GM23338 (cell line): ENCODE data around the gene CLSTN2. TPM values are rescaled to one million over a fixed set of nuclear protein-coding genes. Genes with fewer than 3 reads are reported as not detected.

ENCODE experiments used
- ATAC-seq: fragments of 200-7000 bp; cut with Tn5 transposase; 3 replicates; pipeline ENCODE4 v1.9.1; 2020
- DNase-seq: peaks from one replicate; pipeline ENCODE4 v3.0.0-alpha.2; 2015; ENCODE audit warnings: low spot score
- H2AFZ ChIP-seq: fragments of 200-600 bp; sonication (generic); 2 replicates; pipeline ENCODE4 v1.8.0; 2016; ENCODE audit warnings: antibody characterized with exemption, mild to moderate bottlenecking, moderate library complexity
- H3F3A ChIP-seq: fragments of 200-600 bp; sonication (generic); replicated peaks from 2 replicates; pipeline ENCODE4 v1.8.0; 2017; ENCODE audit warnings: antibody characterized with exemption, mixed run types, low read depth
- H3K27ac ChIP-seq: fragments of 200-600 bp; sonication (generic); 2 replicates; pipeline ENCODE4 v1.6.1; 2016; ENCODE audit warnings: low read depth
- H3K27me3 ChIP-seq: fragments of 200-600 bp; sonication (generic); 2 replicates; pipeline ENCODE4 v1.8.0; 2016; ENCODE audit warnings: mild to moderate bottlenecking, mixed run types, moderate library complexity; ENCODE audit not compliant: insufficient read depth
- H3K36me3 ChIP-seq: fragments of 200-600 bp; sonication (generic); 2 replicates; pipeline ENCODE4 v1.8.0; 2016; ENCODE audit warnings: mild to moderate bottlenecking; ENCODE audit not compliant: insufficient read depth
- H3K4me1 ChIP-seq: fragments of 200-600 bp; sonication (generic); 2 replicates; pipeline ENCODE4 v1.8.0; 2016; ENCODE audit warnings: mild to moderate bottlenecking, moderate library complexity; ENCODE audit not compliant: insufficient read depth
- H3K4me2 ChIP-seq: fragments of 200-600 bp; sonication (generic); 2 replicates; pipeline ENCODE4 v1.7.1; 2017; ENCODE audit warnings: mixed run types
- H3K4me3 ChIP-seq: fragments of 200-600 bp; sonication (generic); 2 replicates; pipeline ENCODE4 v1.6.1; 2016; ENCODE audit warnings: mixed run types
- H3K79me2 ChIP-seq: fragments of 200-600 bp; sonication (generic); replicated peaks from 2 replicates; pipeline ENCODE4 v1.8.0; 2017; ENCODE audit warnings: mild to moderate bottlenecking; ENCODE audit not compliant: insufficient read depth
- H3K9me2 ChIP-seq: fragments of 200-600 bp; sonication (generic); 2 replicates; pipeline ENCODE4 v1.8.0; 2017; ENCODE audit not compliant: insufficient read depth
- H4K20me1 ChIP-seq: fragments of 200-600 bp; sonication (generic); replicated peaks from 2 replicates; pipeline ENCODE4 v1.8.0; 2017; ENCODE audit warnings: mild to moderate bottlenecking; ENCODE audit not compliant: insufficient read depth
- H3K27ac Mint-ChIP-seq: 2 replicates; pipeline ENCODE4 v1.8.0; 2020; ENCODE audit warnings: inconsistent platforms, mild to moderate bottlenecking, moderate library complexity, mixed read lengths
- H3K27me3 Mint-ChIP-seq: 3 replicates; pipeline ENCODE4 v1.8.0; 2022; ENCODE audit warnings: low read depth, mild to moderate bottlenecking, moderate library complexity, mixed read lengths, inconsistent platforms; ENCODE audit not compliant: insufficient read depth, poor library complexity
- H3K36me3 Mint-ChIP-seq: 3 replicates; pipeline ENCODE4 v1.8.0; 2021; ENCODE audit warnings: low read depth, mild to moderate bottlenecking, inconsistent platforms, moderate library complexity, mixed read lengths
- H3K4me1 Mint-ChIP-seq: 3 replicates; pipeline ENCODE4 v1.8.0; 2020; ENCODE audit warnings: mild to moderate bottlenecking, inconsistent platforms, mixed read lengths
- H3K4me3 Mint-ChIP-seq: 3 replicates; pipeline ENCODE4 v1.8.0; 2021; ENCODE audit warnings: moderate library complexity, mild to moderate bottlenecking, inconsistent platforms, mixed read lengths
- H3K9me3 Mint-ChIP-seq: 3 replicates; pipeline ENCODE4 v1.8.0; 2020; ENCODE audit warnings: moderate library complexity, mild to moderate bottlenecking, inconsistent platforms, mixed read lengths
- CREB1 ChIP-seq: fragments of 250-450 bp; sonication (Bioruptor Pico); IDR thresholded peaks from 2 replicates; pipeline ENCODE4 v1.5.0; 2020; ENCODE audit warnings: low read depth, mild to moderate bottlenecking, moderate library complexity
- CTCF ChIP-seq, 2 experiments: fragments of 200-600 bp in 1 of 2; sonication (generic) in 1 of 2; conservative IDR thresholded peaks; 2 replicates each; pipeline versions ENCODE4 v1.5.1 to v1.6.1; 2016 to 2017; ENCODE audit warnings: antibody characterized with exemption in 2 of 2, low read depth in 2 of 2, mild to moderate bottlenecking in 2 of 2, moderate library complexity in 1 of 2
- ETS1 ChIP-seq: IDR thresholded peaks from 2 replicates; pipeline ENCODE4 v1.6.1; 2016; ENCODE audit warnings: antibody characterized with exemption
- EZH2 ChIP-seq: fragments of 200-600 bp; sonication (generic); IDR thresholded peaks from one replicate; pipeline ENCODE4 v1.8.0; 2017; ENCODE audit warnings: antibody characterized with exemption, mild to moderate bottlenecking, low read depth; ENCODE audit not compliant: unreplicated experiment
- EZH2phosphoT487 ChIP-seq: fragments of 200-600 bp; sonication (generic); IDR thresholded peaks from one replicate; pipeline ENCODE4 v1.8.1; 2018; ENCODE audit warnings: antibody characterized with exemption; ENCODE audit not compliant: unreplicated experiment
- JUNB ChIP-seq: IDR thresholded peaks from one replicate; pipeline ENCODE4 v1.6.1; 2016; ENCODE audit warnings: antibody characterized with exemption; ENCODE audit not compliant: unreplicated experiment
- NANOG ChIP-seq: IDR thresholded peaks from 2 replicates; pipeline ENCODE4 v1.6.1; 2016; ENCODE audit warnings: antibody characterized with exemption, borderline replicate concordance
- POLR2AphosphoS5 ChIP-seq: IDR thresholded peaks from 2 replicates; pipeline ENCODE4 v1.6.1; 2016; ENCODE audit warnings: antibody characterized with exemption, low read depth
- REST ChIP-seq: IDR thresholded peaks from one replicate; pipeline ENCODE4 v1.6.1; 2018; ENCODE audit warnings: antibody characterized with exemption; ENCODE audit not compliant: unreplicated experiment
- STAT1 ChIP-seq: IDR thresholded peaks from one replicate; pipeline ENCODE4 v1.6.1; 2016; ENCODE audit warnings: antibody characterized with exemption; ENCODE audit not compliant: unreplicated experiment
- ZNF114 ChIP-seq: fragments of 250-450 bp; sonication (Bioruptor Pico); IDR thresholded peaks from 2 replicates; pipeline ENCODE4 v1.5.0; 2020; ENCODE audit warnings: mild to moderate bottlenecking, moderate library complexity
- ZNF331 ChIP-seq: fragments of 250-450 bp; sonication (Bioruptor Pico); IDR thresholded peaks from 2 replicates; pipeline ENCODE4 v1.5.0; 2020; ENCODE audit warnings: low read depth, mild to moderate bottlenecking, moderate library complexity
- ZNF462 ChIP-seq: fragments of 250-450 bp; sonication (Bioruptor Pico); IDR thresholded peaks from 2 replicates; pipeline ENCODE4 v1.5.0; 2020; ENCODE audit warnings: mild to moderate bottlenecking, moderate library complexity
- polyA plus RNA-seq: library from polyadenylated mRNA; unstranded; fragments of >200 nt; fragmentation: Nextera tagmentation; extraction: Ambion mirVana; gene quantifications from 2 replicates; pipeline ENCODE4 v1.2.1, GENCODE V29; 2016
- total RNA-seq: library from RNA; depleted of rRNA; stranded (reverse); fragments of >200 nt; shearing (Covaris generic); gene quantifications from 2 replicates; pipeline ENCODE4 v1.2.3, GENCODE V29; 2014

The CLSTN2 gene
- total and polyA plus RNA-seq, 2 experiments from 2014 or later, result 0.11 to 0.83 TPM

GRCh38 chr3:140463355-140463754, 528.4 kb downstream of the CLSTN2 start:
- H3K4me3 ChIP-seq, result no peak overlapping the region
- H3K9me3 Mint-ChIP-seq, result no peaks in the 10 kb centered on the region; the same call in 2 of the 3 replicates
- H3K4me3 Mint-ChIP-seq, result no peak overlapping the region
- peaks cover 3% of the 10 kb centered on the region; the same call in 1 of the 3 replicates for H3K4me1 Mint-ChIP-seq
- no peaks in the 10 kb centered on the region for H3K36me3 ChIP-seq
- no peak overlapping the region for H3K27ac ChIP-seq
- no peaks in the 10 kb centered on the region for H3K4me1 ChIP-seq
- H3K27ac Mint-ChIP-seq, result no peak overlapping the region
- ATAC-seq (no peak), DNase-seq (no peak)
- H3K9me2 ChIP-seq, result peaks cover 2% of the 10 kb centered on the region; the same call in 1 of the 2 replicates
- 0 out of 2 replicates have a peak overlapping the region, but pooled peaks have one; percentile 10 for H2AFZ ChIP-seq
- H3K4me2 ChIP-seq, result no peak overlapping the region
- no peaks in the 10 kb centered on the region for H3K36me3 Mint-ChIP-seq
- no peaks in the 10 kb centered on the region for H4K20me1 ChIP-seq
- peaks cover 3% of the 10 kb centered on the region for H3K27me3 Mint-ChIP-seq
- no peaks in the 10 kb centered on the region for H3K79me2 ChIP-seq
- no peaks in the 10 kb centered on the region for H3F3A ChIP-seq
- no peak for TF ChIP-seq POLR2AphosphoS5
- no peak for TF ChIP-seq JUNB
- TF ChIP-seq ZNF114 (CRISPR knock-in tag), result no peak
- TF ChIP-seq EZH2, result no peak
- TF ChIP-seq CREB1, result no peak
- no peak for TF ChIP-seq STAT1
- no peak for TF ChIP-seq ZNF462 (CRISPR knock-in tag)
- TF ChIP-seq CTCF (conservative IDR thresholded peaks at IDR 0.05; ENCODE audit: low read depth in 2 of 2), result no peak
- TF ChIP-seq ZNF331, result no peak
- no peak for TF ChIP-seq NANOG
- TF ChIP-seq ETS1, result no peak
- TF ChIP-seq REST, result no peak
- no peak for TF ChIP-seq EZH2phosphoT487
- H3K27me3 ChIP-seq, result no peaks in the 10 kb centered on the region
